DMS114 treated with DMSO at 0.1 percent for 48 hours (cell line): ENCODE results near the gene GDI1.

Experiments
- DNase-seq: peaks from one replicate; lab custom pipeline; 2025; ENCODE audit not compliant: unreplicated experiment; lab: John Stamatoyannopoulos, UW

Gene GDI1

DNA sequence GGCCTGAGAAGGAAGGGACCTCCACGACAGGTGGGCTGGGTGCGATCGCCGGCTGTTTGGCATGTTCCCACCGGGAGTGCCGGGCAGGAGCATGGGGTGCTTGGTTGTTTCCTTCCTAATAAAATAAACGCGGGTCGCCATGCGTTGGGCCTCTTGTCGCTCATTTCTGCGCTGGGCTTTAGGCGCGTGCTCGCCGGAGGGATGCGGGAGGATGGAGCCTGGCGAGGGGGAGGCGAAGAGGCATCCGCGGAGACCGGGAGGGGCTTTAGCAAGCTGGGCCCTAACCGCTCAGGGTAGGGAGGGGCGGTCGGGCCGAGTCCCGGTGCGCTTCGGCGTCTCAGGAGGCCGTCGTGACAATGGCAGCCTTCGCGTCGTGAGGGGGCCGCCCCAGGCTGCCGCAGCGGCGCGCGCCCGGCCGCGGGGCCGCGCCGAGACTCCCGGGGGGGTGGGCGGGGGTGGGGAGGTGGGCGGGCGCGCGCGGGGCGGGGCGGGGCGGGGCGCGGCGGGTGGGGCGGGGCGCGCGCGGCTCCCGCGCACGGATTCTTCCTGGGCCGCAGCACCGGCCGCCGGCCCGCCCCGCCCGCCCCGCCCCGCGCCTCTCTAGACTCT, 476 bp upstream of the GDI1 start:
- no peak for DNase-seq

- no peak for DNase-seq
These were observed 1.3 kb downstream of the GDI1 start for GRCh38 chrX:154437971-154438893.

DNA sequence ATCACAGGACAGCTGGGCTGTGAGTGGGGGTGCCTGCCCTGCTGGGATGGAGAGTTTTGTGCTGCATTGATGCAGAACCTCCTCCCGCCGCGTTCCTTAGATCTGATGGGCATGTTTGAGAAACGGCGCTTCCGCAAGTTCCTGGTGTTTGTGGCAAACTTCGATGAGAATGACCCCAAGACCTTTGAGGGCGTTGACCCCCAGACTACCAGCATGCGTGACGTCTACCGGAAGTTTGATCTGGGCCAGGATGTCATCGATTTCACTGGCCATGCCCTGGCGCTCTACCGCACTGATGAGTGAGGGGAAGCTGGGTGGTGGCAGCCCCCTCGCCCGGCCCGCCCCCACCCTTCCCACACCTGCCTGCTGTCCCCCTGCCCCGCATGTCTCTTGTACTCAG, 2.9 kb downstream of the GDI1 start:
- no peak for DNase-seq

DNA sequence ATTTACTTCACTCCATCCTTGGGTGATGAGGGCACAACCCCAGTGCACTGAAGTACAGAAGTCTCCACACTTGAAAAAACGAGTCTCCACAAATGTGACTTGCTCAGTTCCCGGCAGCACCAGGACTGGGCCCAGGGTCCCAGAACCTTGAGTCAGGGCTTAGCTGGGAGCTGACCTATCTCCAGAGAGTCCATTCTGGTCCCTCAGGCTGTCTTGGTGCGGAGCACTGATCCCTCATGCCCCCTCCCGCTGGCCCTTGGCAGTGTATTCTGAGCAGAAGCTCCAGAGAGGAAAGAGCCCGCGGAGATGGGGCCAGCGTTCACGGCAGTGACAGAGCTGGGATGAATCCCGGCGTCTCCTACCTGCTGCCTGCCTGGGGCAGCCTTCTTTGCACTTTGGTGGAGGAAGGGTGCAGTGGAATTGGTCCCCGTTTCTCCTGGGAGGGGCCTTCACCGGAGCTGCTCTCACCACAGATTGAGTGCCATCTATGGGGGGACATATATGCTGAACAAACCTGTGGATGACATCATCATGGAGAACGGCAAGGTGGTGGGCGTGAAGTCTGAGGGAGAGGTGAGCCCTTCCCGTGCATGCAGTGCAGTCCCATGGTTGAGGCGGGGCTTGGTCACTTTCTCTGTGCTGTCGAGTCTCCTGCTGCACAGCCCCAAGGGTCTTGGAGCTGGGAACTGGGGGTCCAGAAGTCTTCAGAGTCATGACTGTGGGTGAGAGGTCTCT, 3.8 kb downstream of the GDI1 start:
- DNase-seq, result no peak

DNA sequence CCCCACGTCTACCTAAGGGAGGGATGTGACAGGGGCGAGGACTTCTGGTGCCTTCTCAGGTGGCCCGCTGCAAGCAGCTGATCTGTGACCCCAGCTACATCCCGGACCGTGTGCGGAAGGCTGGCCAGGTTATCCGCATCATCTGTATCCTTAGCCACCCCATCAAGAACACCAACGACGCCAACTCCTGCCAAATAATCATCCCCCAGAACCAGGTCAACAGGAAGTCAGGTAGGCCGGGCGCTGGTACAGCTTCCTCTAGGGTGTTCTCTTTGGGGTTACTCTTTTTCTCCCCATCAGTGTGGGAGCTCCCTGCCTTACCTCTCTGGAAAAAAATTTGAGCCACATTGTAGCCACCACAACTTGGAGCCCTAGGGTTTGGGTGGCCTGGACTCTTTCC, 4.6 kb downstream of the GDI1 start:
- no peak for DNase-seq

DNA sequence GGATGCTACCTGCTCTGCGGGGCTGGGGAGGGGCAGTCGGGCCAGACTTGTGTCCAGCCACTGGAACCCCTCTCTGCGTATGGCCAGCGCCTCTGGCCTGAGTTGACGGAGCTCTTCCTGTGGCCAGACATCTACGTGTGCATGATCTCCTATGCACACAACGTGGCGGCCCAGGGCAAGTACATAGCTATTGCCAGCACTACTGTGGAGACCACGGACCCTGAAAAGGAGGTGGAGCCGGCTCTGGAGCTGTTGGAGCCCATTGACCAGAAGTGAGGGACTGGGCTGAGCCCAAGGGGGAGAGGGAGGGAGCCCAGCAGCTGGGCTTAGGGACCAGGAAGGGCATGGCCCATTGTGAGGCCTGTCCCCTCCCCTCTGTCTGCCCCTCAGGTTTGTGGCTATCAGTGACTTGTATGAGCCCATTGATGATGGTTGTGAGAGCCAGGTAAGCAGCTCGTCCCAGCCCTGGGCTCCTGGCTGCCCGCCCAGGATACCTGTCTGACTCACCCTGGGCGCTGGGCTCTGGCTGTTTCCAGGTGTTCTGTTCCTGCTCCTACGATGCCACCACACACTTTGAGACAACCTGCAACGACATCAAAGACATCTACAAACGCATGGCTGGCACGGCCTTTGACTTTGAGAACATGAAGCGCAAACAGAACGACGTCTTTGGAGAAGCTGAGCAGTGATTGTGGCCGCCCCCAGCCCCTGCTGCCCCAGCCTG, 5.2 kb downstream of the GDI1 start:
- no peak for DNase-seq

GRCh38 chrX:154443479-154443910, 6.5 kb downstream of the GDI1 start:
- DNase-seq, result no peak

DNA sequence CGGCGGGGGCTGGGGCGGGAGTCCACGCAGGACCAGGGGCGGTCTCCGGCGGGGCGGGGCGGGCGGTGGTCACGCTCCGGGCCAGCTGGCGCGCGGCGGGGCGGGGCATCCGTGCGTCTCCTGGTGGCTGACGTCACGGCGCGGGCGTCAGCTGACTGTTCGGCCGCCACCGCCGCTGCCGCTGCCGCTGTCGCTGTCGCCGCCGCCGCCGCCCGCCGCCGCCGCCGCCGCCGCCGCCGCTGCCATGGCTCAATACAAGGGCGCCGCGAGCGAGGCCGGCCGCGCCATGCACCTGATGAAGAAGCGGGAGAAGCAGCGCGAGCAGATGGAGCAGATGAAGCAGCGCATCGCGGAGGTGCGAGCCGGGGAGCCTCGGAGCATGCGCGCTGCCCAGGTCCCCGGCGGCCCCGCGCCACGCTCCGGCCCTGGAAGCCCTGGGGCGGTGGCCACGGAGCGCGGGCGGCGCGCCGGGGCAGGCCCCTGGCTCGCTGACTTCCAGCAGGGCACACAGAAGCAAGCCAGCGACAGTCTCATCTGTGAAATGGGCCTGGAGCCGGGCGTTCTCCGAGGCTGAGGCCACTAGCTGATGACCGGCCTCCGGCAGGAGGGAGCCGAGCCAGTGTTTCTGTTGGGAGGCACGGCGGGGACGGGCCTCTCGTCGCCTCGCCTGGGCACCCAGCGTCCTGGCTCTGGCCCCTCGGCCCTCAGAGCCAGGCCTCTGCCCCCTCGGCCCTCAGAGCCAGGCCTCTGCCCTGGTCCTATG, 7.2 kb downstream of the GDI1 start, which contains the start of gene FAM50A:
Gene FAM50A (plus strand): TSS at position 150 of the 763 bp plus-strand sequence. CDS start 95 bp downstream, at position 245.
- DNase-seq, result no peak

DNA sequence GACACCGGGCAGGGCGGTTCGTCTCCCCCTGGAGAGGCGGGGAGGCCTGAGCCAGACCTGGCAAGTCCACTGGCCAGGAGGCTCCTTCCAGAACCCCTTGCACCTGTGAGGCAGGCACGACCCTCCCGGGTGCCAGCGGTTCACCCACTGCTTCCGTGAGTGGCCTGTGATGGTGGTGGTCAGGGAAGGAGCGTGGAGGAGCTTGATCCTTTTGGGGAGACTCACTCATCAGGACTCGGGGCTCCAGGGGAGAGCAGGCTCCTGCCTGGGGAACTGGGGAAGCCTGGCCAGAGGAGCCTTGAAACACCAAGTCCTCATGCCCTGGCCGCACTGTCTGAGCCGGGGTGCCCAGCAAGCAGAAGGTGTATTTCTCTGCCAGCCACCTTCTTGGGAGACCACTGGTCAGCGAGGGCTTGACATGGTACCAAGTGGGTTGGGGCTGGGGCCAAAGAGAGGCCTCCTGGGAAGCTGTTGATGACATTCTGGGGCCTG, 7.8 kb downstream of the GDI1 start:
- DNase-seq, result no peak

DNA sequence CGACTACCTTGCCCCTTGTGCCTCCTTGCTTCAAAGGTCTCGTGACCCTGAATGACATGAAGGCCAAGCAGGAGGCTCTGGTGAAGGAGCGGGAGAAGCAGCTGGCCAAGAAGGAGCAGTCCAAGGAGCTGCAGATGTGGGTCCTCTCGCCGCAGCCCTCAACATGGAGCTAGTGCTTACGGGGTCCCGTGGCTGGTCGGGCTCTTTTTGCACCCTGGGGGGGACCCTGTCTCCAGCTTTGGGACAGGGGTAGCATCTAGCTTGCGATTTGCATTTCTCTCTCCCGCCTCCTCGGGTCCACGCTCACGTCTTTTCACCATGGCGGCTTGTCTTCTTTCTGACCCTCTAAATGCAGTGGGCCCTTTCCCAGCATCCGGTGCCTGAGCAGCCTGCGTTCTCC, 8.8 kb downstream of the GDI1 start:
- DNase-seq, result no peak

GRCh38 chrX:154446430-154446829, 9.5 kb downstream of the GDI1 start:
- no peak for DNase-seq

DNA sequence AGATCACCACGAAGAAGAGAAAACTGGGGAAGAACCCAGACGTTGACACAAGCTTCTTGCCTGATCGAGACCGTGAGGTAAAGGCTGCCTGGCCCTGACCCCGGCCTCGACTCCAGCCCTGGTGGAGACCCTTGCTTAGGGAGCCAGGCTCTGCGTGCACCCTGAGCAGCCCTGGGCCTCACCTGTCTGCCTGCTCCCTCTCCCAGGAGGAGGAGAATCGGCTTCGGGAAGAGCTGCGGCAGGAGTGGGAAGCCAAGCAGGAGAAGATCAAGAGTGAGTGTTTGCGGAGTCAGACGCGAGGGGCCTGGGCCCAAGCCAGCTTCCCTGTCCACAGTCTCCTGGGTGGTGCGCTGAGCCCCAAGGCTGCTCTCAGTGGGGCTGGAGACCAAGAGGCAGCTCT, 11.5 kb downstream of the GDI1 start:
- no peak for DNase-seq

DNA sequence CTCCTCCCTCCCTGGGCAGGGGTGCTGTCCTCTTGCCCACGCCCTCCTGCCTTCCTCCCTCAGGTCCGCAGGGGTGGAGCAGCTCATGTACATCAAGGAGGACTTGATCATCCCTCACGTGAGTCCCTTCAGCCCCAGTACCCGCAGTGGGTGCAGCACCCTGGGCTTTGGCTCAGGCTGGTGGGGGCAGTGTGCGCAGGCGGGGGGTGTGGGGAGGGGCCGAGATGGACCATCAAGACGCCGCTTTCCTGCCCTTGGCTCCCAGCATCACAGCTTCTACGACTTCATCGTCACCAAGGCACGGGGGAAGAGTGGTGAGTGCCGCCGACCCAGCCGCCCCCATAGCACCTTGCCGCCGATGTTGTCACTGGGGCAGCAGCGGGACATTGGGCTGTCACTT, 12.7 kb downstream of the GDI1 start:
- no peak for DNase-seq

- no peak for DNase-seq
These were observed 13.4 kb downstream of the GDI1 start for GRCh38 chrX:154450312-154450711.

- DNase-seq, result no peak
These were observed 15.9 kb downstream of the GDI1 start for GRCh38 chrX:154452823-154453222.

GRCh38 chrX:154457491-154458115, 20.6 kb downstream of the GDI1 start:
- no peak for DNase-seq

DNA sequence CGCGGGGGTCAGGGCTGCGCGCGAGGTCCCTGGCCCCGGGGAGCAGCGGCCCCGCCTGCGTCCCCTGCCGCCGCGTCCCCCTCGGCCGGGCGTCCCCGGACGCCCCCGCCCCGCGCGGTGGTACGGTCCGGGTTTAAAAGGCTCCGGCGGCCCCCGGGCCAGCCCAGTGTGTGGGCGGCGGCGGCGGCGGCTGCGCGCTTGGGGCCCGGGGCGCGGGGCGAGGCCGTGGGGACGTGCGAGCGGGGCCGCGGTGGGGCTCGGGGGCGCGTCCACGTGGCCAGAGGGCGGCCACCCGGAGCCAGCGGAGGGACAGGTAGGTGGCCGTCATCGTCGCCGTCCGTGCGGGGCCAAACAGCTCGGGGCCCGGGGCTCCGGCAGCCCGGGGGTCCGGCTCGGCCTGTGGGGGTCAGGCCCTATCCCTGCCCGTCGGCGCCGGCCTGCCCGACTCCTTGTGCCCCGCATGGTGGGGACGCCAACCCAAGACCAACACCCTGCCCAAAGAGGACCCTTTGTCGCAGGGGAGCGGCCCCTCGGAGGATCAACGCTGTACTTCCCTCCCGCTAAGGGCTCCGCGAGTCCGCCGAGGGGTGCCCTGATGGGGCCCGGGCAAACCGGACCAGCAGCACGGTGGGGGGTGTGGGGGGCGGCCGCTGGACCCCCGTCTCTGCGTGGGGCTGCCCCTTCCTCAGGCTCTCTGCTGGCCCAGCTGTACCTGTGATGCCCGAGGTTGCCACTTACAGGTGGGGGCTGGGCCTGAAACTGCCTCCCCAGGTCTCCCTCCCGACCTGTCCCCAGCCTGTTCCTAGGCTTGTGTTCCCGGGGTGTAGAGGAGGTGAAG, 21.4 kb downstream of the GDI1 start, which contains the start of gene PLXNA3:
Gene PLXNA3 (plus strand): TSS at position 166 of the 838 bp plus-strand sequence. CDS start 1,903 bp downstream, outside the sequence.
- no peak for DNase-seq

- DNase-seq, result no peak
These were observed 22.2 kb downstream of the GDI1 start for GRCh38 chrX:154458954-154459778.
